Gastrocnemius medialis (tissue), 4 donors: ENCODE measurements around the gene RXRA. TPM values are rescaled to one million over a fixed set of nuclear protein-coding genes. Genes with fewer than 3 reads are reported as not detected.

ENCODE experiments used
- ATAC-seq, 2 donors: fragments of 150-250 bp; one replicate each; pipeline ENCODE4 v1.9.1; 2016
- DNase-seq, 2 donors: peaks; one replicate each; pipeline ENCODE4 v3.0.0-alpha.2; 2019
- H3K27ac ChIP-seq, 4 donors: fragments of 200-600 bp; sonication (generic); 1 replicate in 1 of 4; 2 replicates in 3 of 4; pipeline ENCODE4 v1.5.1; 2016 to 2018; ENCODE audit warnings: mild to moderate bottlenecking in 2 of 4, moderate library complexity in 1 of 4
- H3K27me3 ChIP-seq, 3 donors: fragments of 200-600 bp; sonication (generic) in 2 of 3; 1 replicate in 1 of 3; 2 replicates in 2 of 3; pipeline versions ENCODE4 v1.5.1 to v1.6.0; 2016 to 2019; ENCODE audit warnings: mild to moderate bottlenecking in 1 of 3, moderate library complexity in 1 of 3
- H3K36me3 ChIP-seq, 2 donors: fragments of 200-600 bp; sonication (generic) in 1 of 2; one replicate each; pipeline ENCODE4 v1.5.1; 2017 to 2018
- H3K4me1 ChIP-seq, 2 donors: fragments of 200-600 bp; sonication (generic) in 1 of 2; one replicate each; pipeline ENCODE4 v1.5.1; 2016 to 2017; ENCODE audit warnings: mild to moderate bottlenecking in 2 of 2
- H3K4me3 ChIP-seq, 4 donors: fragments of 200-600 bp; sonication (generic) in 3 of 4; 1 replicate in 1 of 4; 2 replicates in 3 of 4; pipeline ENCODE4 v1.5.1; 2016 to 2019; ENCODE audit warnings: mild to moderate bottlenecking in 2 of 4
- H3K9me3 ChIP-seq, 3 donors: fragments of 200-600 bp; sonication (generic) in 2 of 3; 1 replicate in 1 of 3; 2 replicates in 2 of 3; pipeline ENCODE4 v1.5.1; 2016 to 2019
- POLR2A ChIP-seq, 2 donors: fragments of 450-650 bp; IDR thresholded peaks; one replicate each; pipeline ENCODE4 v1.6.1; 2017; ENCODE audit warnings: antibody characterized with exemption in 2 of 2, mild to moderate bottlenecking in 2 of 2, moderate library complexity in 2 of 2
- in situ Hi-C, 4 donors: fragments of 200-750 bp; cut with MboI; loops; one replicate each; pipeline versions ENCODE4 v1.15.0 to v1.8.0; 2017; ENCODE audit warnings: low sequenced_read_pairs in 4 of 4
- intact Hi-C: fragments of 100-400 bp; cut with DNase I; formaldehyde crosslinking; loops from one replicate; pipeline ENCODE4 v1.15.1; 2023; ENCODE audit warnings: low total_unique reads
- total RNA-seq, 4 donors: library from RNA; depleted of rRNA; stranded (reverse); fragments of >200 nt; gene quantifications; one replicate each; pipeline versions ENCODE4 v1.1.0 to v1.2.3, GENCODE V29; 2016
- TF ChIP-seq, protein P1 (sequence below), 5 experiments: fragments of 450-650 bp in 3 of 5; fragments of 200-600 bp in 2 of 5; sonication (generic) in 2 of 5; IDR thresholded peaks in 4 of 5; conservative IDR thresholded peaks in 1 of 5; 1 replicate in 4 of 5; 2 replicates in 1 of 5; pipeline ENCODE4 v1.5.1; 2016 to 2019; ENCODE audit warnings: antibody characterized with exemption in 5 of 5, mild to moderate bottlenecking in 3 of 5, moderate library complexity in 3 of 5

The RXRA gene
- total RNA-seq, 4 donors from 2014 or later: 70.8 to 224 (median 160) TPM

DNA sequence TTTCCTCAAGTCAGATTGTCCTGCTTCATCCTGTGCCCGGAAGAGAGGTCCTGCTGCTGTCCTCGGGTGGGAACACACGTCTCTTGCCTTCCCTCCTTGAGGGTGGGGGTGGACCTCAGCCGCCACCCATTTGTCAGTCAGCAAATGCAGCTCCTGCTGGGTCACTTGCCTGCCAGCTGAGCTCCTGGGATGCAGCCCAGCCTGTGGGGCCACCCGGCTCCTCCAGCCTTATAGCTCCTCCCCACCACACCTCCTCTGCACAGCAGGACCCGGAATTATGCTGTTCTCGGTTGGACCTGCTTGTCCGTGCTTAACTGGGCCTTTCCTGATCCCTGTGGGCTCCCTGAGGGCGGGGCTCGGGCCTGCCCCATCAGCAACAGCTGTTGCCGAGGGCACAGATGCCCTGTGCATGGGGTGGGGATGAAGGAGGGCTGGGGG is 52.7 kb downstream of the RXRA start:
- no peaks in the 10 kb centered on the region for H3K36me3 ChIP-seq
- in situ Hi-C loops: no loop called here
- peak overlapping the region; percentile 6 to 32 (median 24) for H3K4me3 ChIP-seq
- no peaks in the 10 kb centered on the region for H3K27me3 ChIP-seq
- DNase-seq: peak; percentile 77 to 86
- peak in 1 of 2 donors; percentile 68 for TF ChIP-seq POLR2A (IDR thresholded peaks at IDR 0.05)
- TF ChIP-seq, protein P1, sequence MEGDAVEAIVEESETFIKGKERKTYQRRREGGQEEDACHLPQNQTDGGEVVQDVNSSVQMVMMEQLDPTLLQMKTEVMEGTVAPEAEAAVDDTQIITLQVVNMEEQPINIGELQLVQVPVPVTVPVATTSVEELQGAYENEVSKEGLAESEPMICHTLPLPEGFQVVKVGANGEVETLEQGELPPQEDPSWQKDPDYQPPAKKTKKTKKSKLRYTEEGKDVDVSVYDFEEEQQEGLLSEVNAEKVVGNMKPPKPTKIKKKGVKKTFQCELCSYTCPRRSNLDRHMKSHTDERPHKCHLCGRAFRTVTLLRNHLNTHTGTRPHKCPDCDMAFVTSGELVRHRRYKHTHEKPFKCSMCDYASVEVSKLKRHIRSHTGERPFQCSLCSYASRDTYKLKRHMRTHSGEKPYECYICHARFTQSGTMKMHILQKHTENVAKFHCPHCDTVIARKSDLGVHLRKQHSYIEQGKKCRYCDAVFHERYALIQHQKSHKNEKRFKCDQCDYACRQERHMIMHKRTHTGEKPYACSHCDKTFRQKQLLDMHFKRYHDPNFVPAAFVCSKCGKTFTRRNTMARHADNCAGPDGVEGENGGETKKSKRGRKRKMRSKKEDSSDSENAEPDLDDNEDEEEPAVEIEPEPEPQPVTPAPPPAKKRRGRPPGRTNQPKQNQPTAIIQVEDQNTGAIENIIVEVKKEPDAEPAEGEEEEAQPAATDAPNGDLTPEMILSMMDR (IDR thresholded peaks at IDR 0.05 in 4 of 5, conservative IDR thresholded peaks at IDR 0.05 in 1 of 5): no peak
- peaks cover 95 to 99% of the 10 kb centered on the region in 2 donors for H3K4me1 ChIP-seq
- H3K9me3 ChIP-seq: no peaks in the 10 kb centered on the region
- peak; percentile 2 to 5 for ATAC-seq
- H3K27ac ChIP-seq: peak overlapping the region; percentile 90 to 100 (median 100)
- intact Hi-C loops: no loop called here

GRCh38 chr9:134379831-134380365 is 53.6 kb downstream of the RXRA start:
- Histone ChIP-seq H3K9me3 (no peaks in the 10 kb centered on the region), H3K27ac (peak overlapping the region; percentile 90 to 100 (median 100)), H3K4me1 (peaks cover 93 to 99% of the 10 kb centered on the region in 2 donors), H3K36me3 (no peaks in the 10 kb centered on the region), H3K27me3 (no peaks in the 10 kb centered on the region), H3K4me3 (no peak overlapping the region)
- in situ Hi-C loops: no loop called here
- no peak for DNase-seq
- ATAC-seq: no peak
- intact Hi-C loops: no loop called here
- TF ChIP-seq, protein P1 (IDR thresholded peaks at IDR 0.05 in 4 of 5, conservative IDR thresholded peaks at IDR 0.05 in 1 of 5): no peak
- TF ChIP-seq POLR2A (IDR thresholded peaks at IDR 0.05): peak in 1 of 2 donors; percentile 13

DNA sequence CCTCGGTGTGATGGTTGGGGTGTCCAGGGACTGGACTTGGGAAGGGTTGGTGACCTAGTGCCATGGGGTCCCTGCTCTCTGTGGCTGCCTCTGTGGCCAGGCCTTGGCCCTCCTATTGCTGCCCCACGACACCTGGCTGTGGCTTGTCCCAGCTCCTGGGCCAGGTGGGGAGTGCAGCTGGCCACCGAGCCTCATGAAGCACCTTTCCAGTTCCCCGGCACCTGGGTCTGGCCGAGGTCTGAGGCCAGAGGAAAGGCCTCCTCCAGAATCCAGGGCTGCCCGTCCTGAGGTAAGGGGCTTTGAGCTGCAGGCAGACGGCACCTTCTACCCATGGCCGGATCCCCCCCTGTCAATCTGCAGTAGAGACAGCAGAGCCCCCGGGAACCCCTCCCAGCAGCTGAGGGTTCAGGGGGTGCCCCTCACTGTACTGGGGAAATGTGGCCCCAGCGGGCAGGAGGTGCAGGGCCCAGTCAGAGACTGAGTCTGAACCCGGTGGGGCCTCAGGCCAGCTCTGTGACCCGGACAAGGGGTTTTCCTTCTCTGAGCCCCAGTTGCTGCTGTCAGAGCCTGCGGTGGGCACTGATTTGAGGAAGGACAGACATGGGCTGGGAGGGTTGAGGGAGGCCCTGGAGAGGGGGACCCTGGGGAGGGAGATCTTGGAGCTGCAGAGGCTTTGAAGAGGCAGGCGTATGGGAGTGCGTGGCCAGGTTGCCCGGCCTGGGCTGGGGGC is 54.5 kb downstream of the RXRA start:
- DNase-seq (no peak), ATAC-seq (no peak)
- Histone ChIP-seq H3K27me3 (no peaks in the 10 kb centered on the region), H3K9me3 (no peaks in the 10 kb centered on the region), H3K4me1 (peaks cover 95 to 99% of the 10 kb centered on the region in 2 donors), H3K4me3 (no peak overlapping the region), H3K27ac (peak overlapping the region; percentile 90 to 100 (median 100)), H3K36me3 (no peaks in the 10 kb centered on the region)
- TF ChIP-seq, protein P1 (IDR thresholded peaks at IDR 0.05 in 4 of 5, conservative IDR thresholded peaks at IDR 0.05 in 1 of 5): no peak
- no peak for TF ChIP-seq POLR2A (IDR thresholded peaks at IDR 0.05)
- in situ Hi-C loops: no loop called here
- intact Hi-C loops: no loop called here

GRCh38 chr9:134381272-134381661 is 55.0 kb downstream of the RXRA start:
- H3K9me3 ChIP-seq: no peaks in the 10 kb centered on the region
- DNase-seq (no peak), ATAC-seq (no peak)
- TF ChIP-seq, protein P1 (IDR thresholded peaks at IDR 0.05 in 4 of 5, conservative IDR thresholded peaks at IDR 0.05 in 1 of 5): no peak
- no peak for TF ChIP-seq POLR2A (IDR thresholded peaks at IDR 0.05)
- peaks cover 96 to 99% of the 10 kb centered on the region in 2 donors for H3K4me1 ChIP-seq
- H3K4me3 ChIP-seq: no peak overlapping the region
- intact Hi-C loops (no loop called here), in situ Hi-C loops (no loop called here)
- peak overlapping the region; percentile 90 to 100 (median 100) for H3K27ac ChIP-seq
- no peaks in the 10 kb centered on the region for H3K36me3 ChIP-seq
- H3K27me3 ChIP-seq: no peaks in the 10 kb centered on the region
